Mammary epithelial cell (primary cell): ENCODE results near the gene CORIN.

ENCODE experiments used
- EZH2 ChIP-seq: IDR thresholded peaks from 2 replicates; pipeline ENCODE4 v1.6.1; 2012; ENCODE audit warnings: low read length, inconsistent platforms, borderline replicate concordance
- TF ChIP-seq, protein P1 (sequence below), 2 donors: IDR thresholded peaks in 1 of 2; conservative IDR thresholded peaks in 1 of 2; 2 replicates each; pipeline ENCODE4 v1.5.1; 2011 to 2012; ENCODE audit warnings: inconsistent platforms in 2 of 2, low read length in 2 of 2, mild to moderate bottlenecking in 2 of 2, control low read depth in 1 of 2, low read depth in 1 of 2; ENCODE audit not compliant: insufficient read depth in 1 of 2; ENCODE audit errors: extremely low read depth in 1 of 2

GRCh38 chr4:47763279-47763678 lies 74.6 kb downstream of the CORIN start:
- TF ChIP-seq, protein P1, sequence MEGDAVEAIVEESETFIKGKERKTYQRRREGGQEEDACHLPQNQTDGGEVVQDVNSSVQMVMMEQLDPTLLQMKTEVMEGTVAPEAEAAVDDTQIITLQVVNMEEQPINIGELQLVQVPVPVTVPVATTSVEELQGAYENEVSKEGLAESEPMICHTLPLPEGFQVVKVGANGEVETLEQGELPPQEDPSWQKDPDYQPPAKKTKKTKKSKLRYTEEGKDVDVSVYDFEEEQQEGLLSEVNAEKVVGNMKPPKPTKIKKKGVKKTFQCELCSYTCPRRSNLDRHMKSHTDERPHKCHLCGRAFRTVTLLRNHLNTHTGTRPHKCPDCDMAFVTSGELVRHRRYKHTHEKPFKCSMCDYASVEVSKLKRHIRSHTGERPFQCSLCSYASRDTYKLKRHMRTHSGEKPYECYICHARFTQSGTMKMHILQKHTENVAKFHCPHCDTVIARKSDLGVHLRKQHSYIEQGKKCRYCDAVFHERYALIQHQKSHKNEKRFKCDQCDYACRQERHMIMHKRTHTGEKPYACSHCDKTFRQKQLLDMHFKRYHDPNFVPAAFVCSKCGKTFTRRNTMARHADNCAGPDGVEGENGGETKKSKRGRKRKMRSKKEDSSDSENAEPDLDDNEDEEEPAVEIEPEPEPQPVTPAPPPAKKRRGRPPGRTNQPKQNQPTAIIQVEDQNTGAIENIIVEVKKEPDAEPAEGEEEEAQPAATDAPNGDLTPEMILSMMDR (conservative IDR thresholded peaks at IDR 0.05 in 1 of 2, IDR thresholded peaks at IDR 0.05 in 1 of 2; ENCODE audit: extremely low read depth in 1 of 2, insufficient read depth in 1 of 2, low read depth in 1 of 2, low read length in 2 of 2) = no peak
- TF ChIP-seq EZH2 = no peak
